ENCODE data around the gene C11orf21.
"Not testable (repeated sequence)": the region's sequence is repeated elsewhere in the genome, so short reads cannot be mapped to it uniquely, and the experiment has no call there.

Gene C11orf21

GRCh38 chr11:2301631-2302305 lies at the start of gene C11orf21, which contains the start of gene TSPAN32:
Gene C11orf21 (minus strand): TSS chr11:2301918. CDS start chr11:2301808, 110 bp downstream.
Gene TSPAN32 (plus strand): TSS chr11:2302013. CDS start chr11:2302150, 137 bp downstream.
- no peak for DNase-seq

GRCh38 chr11:2348986-2349385 lies 47.3 kb upstream of the C11orf21 start:
- DNase-seq = no peak

- no peak for DNase-seq
Observed at GRCh38 chr11:2347308-2347830, 45.7 kb upstream of the C11orf21 start.

- no peak for DNase-seq
Observed at GRCh38 chr11:2346586-2347307, 45.0 kb upstream of the C11orf21 start.

GRCh38 chr11:2346014-2346413 lies 44.3 kb upstream of the C11orf21 start:
- no peak for DNase-seq

- no peak for DNase-seq
Observed at GRCh38 chr11:2345050-2345449, 43.3 kb upstream of the C11orf21 start.

- no peak for DNase-seq
Observed at GRCh38 chr11:2343502-2343901, 41.8 kb upstream of the C11orf21 start.

GRCh38 chr11:2342981-2343380 lies 41.3 kb upstream of the C11orf21 start:
- no peak for DNase-seq

GRCh38 chr11:2342557-2342956 lies 40.8 kb upstream of the C11orf21 start:
- DNase-seq = no peak

- DNase-seq = not testable (repeated sequence)
Observed at GRCh38 chr11:2338760-2339159, 37.0 kb upstream of the C11orf21 start.

GRCh38 chr11:2335286-2335685 lies 33.6 kb upstream of the C11orf21 start:
- DNase-seq = not testable (repeated sequence)

- DNase-seq = not testable (repeated sequence)
Observed at GRCh38 chr11:2333486-2334205, 31.9 kb upstream of the C11orf21 start.

- DNase-seq = not testable (repeated sequence)
Observed at GRCh38 chr11:2332569-2332968, 30.9 kb upstream of the C11orf21 start.

- DNase-seq = no peak
Observed at GRCh38 chr11:2331404-2331803, 29.7 kb upstream of the C11orf21 start.

- no peak for DNase-seq
Observed at GRCh38 chr11:2330696-2331095, 29.0 kb upstream of the C11orf21 start.

- DNase-seq = no peak
Observed at GRCh38 chr11:2329551-2329950, 27.8 kb upstream of the C11orf21 start.

GRCh38 chr11:2328656-2329354 lies 27.1 kb upstream of the C11orf21 start:
- no peak for DNase-seq

GRCh38 chr11:2328021-2328420 lies 26.3 kb upstream of the C11orf21 start:
- DNase-seq = no peak

GRCh38 chr11:2327032-2327431 lies 25.3 kb upstream of the C11orf21 start:
- no peak for DNase-seq

- DNase-seq = no peak
Observed at GRCh38 chr11:2325719-2326118, 24.0 kb upstream of the C11orf21 start.

- DNase-seq = no peak
Observed at GRCh38 chr11:2325123-2325522, 23.4 kb upstream of the C11orf21 start.

- DNase-seq = no peak
Observed at GRCh38 chr11:2321311-2321683, 19.6 kb upstream of the C11orf21 start.
